GM06990 (cell line): ENCODE measurements around the gene KRTAP5-6.

Source experiments
- DNase-seq: peaks from one replicate; pipeline ENCODE4 v3.0.0-alpha.2; 2011; ENCODE audit not compliant: insufficient read length; ENCODE audit errors: extremely low read depth
- H3K27me3 ChIP-seq: replicated peaks from 2 replicates; pipeline ENCODE4 v1.6.0; 2011; ENCODE audit warnings: low read length; ENCODE audit not compliant: control insufficient read depth, insufficient read depth
- H3K36me3 ChIP-seq: 2 replicates; pipeline ENCODE4 v1.5.1; 2011; ENCODE audit warnings: low read length; ENCODE audit not compliant: control insufficient read depth, insufficient read depth
- H3K4me3 ChIP-seq: replicated peaks from 2 replicates; pipeline ENCODE4 v1.5.1; 2011; ENCODE audit warnings: low read depth, mild to moderate bottlenecking, control low read depth, low read length
- TF ChIP-seq, protein P1 (sequence below): IDR thresholded peaks from 2 replicates; pipeline ENCODE4 v1.5.1; 2011; ENCODE audit warnings: low read length, control low read depth, mild to moderate bottlenecking, inconsistent platforms; ENCODE audit not compliant: insufficient read depth, poor library complexity, severe bottlenecking

Gene KRTAP5-6

DNA sequence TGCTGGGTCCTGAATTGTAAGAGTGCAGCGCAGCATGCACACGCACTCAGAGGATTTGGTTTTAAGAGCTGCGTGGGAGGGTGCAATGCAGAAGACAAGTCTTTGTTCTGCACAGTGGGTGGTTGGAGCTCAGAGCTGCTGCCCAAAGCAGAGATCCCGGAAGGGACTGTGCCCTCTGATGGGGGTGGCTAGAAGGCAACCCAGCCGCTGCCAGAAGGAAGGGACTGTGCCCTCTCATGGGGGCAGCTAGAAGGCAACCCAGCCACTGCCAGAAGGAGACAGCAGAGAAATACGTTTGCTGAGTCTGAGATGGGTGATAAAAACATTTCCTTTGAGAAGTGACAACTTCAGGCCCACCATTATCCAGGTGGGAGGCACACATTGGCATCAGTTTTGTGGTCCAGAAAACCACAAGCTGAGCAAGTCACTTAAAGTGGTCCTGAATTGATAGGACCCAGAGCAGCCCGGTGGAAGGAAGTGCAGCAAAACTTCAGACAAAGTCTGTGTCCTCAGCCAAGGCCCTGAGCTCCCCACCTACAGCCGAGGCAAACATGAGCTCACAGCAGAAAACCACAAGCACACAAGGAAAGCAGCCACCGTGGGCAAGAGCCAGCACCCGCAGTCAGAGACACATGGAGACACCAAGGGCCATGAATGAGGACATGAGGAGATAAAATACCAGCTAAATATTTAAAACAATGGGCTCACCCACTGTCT is 4.3 kb downstream of the KRTAP5-6 start:
- Histone ChIP-seq H3K27me3 (no peaks in the 10 kb centered on the region; the same call in 1 of the 2 replicates), H3K4me3 (no peak overlapping the region), H3K36me3 (no peaks in the 10 kb centered on the region)
- DNase-seq, result no peak
- TF ChIP-seq, protein P1, sequence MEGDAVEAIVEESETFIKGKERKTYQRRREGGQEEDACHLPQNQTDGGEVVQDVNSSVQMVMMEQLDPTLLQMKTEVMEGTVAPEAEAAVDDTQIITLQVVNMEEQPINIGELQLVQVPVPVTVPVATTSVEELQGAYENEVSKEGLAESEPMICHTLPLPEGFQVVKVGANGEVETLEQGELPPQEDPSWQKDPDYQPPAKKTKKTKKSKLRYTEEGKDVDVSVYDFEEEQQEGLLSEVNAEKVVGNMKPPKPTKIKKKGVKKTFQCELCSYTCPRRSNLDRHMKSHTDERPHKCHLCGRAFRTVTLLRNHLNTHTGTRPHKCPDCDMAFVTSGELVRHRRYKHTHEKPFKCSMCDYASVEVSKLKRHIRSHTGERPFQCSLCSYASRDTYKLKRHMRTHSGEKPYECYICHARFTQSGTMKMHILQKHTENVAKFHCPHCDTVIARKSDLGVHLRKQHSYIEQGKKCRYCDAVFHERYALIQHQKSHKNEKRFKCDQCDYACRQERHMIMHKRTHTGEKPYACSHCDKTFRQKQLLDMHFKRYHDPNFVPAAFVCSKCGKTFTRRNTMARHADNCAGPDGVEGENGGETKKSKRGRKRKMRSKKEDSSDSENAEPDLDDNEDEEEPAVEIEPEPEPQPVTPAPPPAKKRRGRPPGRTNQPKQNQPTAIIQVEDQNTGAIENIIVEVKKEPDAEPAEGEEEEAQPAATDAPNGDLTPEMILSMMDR, result no peak

DNA sequence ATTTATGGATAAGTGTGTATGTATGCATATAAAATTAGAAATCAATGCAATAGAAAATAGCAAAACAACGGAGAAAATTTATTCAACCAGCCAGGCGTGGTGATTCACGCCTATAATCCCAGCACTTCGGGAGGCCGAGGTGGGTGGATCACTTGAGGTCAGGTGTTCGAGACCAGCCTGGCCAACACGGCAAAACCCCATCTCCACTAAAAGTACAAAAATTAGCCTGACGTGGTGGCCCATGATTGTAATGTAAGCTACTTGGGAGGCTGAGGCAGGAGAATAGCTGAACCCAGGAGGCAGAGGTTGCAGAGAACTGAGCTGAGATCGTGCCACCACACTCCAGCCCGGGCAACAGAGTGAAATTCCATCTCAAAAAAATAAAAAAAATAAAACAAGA is 5.5 kb downstream of the KRTAP5-6 start:
- H3K36me3 ChIP-seq, result no peaks in the 10 kb centered on the region
- TF ChIP-seq, protein P1, result no peak
- H3K27me3 ChIP-seq, result no peaks in the 10 kb centered on the region; the same call in 1 of the 2 replicates
- no peak for DNase-seq
- H3K4me3 ChIP-seq, result no peak overlapping the region

DNA sequence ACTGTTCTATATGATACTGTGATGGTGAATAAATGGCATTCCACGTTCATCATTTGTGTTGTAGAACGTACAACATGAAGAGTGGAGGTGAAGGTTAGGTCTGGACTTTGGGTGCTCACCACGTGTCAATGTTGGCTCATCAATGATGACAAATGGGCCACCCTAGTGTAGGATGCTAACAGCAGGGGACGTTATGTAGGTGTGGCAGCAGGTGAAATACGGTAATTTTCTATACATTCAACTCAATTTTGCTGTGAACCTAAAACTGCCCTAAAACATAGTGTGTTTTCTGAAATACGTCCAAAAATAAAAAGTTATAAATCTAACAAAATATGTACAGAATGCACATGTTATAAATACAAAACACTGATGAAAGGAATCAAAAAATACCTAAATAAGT is 6.2 kb downstream of the KRTAP5-6 start:
- Histone ChIP-seq H3K27me3 (no peaks in the 10 kb centered on the region; the same call in 1 of the 2 replicates), H3K4me3 (no peak overlapping the region)
- TF ChIP-seq, protein P1, result no peak

DNA sequence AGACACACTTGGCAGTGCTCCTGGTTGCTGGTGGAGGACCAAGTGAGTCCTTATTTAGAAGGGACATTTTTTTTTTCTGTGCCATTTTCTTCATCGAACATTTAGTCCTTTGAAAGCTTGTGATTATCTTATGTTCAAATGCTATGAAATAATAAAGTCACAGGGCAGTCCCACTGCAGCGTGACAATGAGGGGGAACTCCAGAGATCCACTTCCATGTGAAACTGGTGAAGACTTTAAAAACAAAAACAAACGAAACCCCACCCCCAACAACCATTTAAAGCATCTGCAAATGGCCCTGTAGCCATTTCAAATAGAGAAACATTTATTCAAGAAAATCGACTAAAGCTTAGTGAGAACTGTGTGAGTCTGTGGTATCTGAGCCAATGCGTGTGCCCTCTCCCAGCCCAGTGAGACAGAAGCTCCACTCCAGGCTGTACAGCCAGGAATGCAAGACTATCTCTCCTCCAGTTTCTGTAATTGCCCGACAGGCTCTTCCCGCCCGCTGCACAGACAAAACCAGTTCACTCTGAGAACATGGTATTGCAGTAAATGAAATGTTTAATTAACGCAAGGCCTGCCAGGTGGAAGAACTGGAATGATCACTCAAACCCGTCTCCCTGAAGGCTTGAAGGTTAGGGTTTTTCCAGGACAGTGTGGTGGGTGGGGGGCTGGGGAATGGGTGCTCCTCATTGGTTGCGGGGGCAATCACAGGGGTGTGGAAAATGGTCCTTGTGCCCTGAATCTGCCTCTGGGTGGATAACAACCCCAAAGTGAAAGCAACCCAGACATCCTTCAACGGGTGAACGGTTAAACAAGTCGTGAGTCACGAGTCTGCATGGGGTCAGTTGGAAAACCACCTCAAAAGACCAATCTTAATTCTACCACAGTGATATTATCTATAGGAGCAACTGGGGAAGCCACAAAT is 8.4 kb downstream of the KRTAP5-6 start:
- no peaks in the 10 kb centered on the region for H3K36me3 ChIP-seq
- no peak for DNase-seq
- no peak overlapping the region for H3K4me3 ChIP-seq
- H3K27me3 ChIP-seq, result no peaks in the 10 kb centered on the region; the same call in 1 of the 2 replicates
- TF ChIP-seq, protein P1, result no peak

More for the DNA sequence above, 6.2 kb downstream of the KRTAP5-6 start:
- H3K36me3 ChIP-seq, result no peaks in the 10 kb centered on the region
- no peak for DNase-seq

DNA sequence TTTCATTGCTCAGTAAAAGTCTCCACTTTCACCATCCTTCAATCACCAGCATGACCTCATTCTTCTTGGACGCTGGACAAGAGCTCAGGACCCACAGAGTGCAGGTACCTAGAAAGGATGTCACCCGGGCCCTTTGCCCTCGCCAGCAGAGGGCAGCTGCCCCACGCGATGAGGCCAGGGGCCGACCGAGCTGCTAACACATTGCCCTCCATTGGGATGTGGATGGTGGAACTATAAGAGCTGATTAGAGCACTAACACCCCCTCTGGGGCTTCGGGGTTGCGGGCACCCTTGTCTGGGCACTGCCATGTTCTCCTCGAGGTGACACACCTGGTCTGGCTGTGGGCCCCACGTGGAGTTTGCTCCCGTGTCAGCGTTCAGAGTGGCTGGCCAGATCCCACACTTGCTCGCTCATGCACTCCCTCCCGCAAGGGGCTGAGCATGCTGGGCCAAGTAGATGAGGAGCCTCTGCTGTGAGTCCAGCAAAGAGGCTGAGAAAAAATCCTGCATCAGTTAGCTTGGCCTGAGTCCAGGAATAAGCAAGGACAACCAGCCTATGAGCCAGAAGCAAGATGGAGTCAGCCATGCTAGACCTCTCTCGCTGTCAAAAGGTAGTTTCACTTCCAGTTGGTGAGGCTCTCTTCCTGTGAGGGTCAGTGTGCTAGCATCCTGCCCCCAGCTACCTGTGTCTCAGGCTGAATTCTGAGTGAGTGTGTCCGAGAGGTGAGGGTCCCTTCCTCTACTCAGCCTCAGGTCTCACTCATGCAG is 9.8 kb downstream of the KRTAP5-6 start:
- no peaks in the 10 kb centered on the region; the same call in none of the 2 replicates for H3K27me3 ChIP-seq
- no peak for DNase-seq
- no peak overlapping the region for H3K4me3 ChIP-seq

More for the DNA sequence above, 9.8 kb downstream of the KRTAP5-6 start:
- TF ChIP-seq, protein P1, result peak; percentile 38
- no peaks in the 10 kb centered on the region for H3K36me3 ChIP-seq
